H1 (cell line): Measurements from ENCODE around the gene ADPRH.

Source experiments
- BACH1 ChIP-seq: IDR thresholded peaks from 2 replicates; pipeline ENCODE4 v1.6.1; 2012; ENCODE audit warnings: low read length, improper control_type of control experiment
- CTCF ChIP-seq, 3 experiments: IDR thresholded peaks; 1 replicate in 2 of 3; 2 replicates in 1 of 3; pipeline versions ENCODE4 v1.5.1 to v1.6.1; 2011; ENCODE audit warnings: low read length in 3 of 3, mild to moderate bottlenecking in 3 of 3, inconsistent platforms in 2 of 3, low read depth in 1 of 3, moderate library complexity in 1 of 3; ENCODE audit not compliant: insufficient read depth in 1 of 3; ENCODE audit errors: control extremely low read depth in 1 of 3
- JUN ChIP-seq: IDR thresholded peaks from 2 replicates; pipeline ENCODE4 v1.6.1; 2011; ENCODE audit warnings: low read depth, mild to moderate bottlenecking, improper control_type of control experiment, low read length
- POLR2AphosphoS5 ChIP-seq: IDR thresholded peaks from 2 replicates; pipeline ENCODE4 v1.6.1; 2011; ENCODE audit warnings: low read depth, low read length
- USF2 ChIP-seq: IDR thresholded peaks from 2 replicates; pipeline ENCODE4 v1.6.1; 2011; ENCODE audit warnings: low read length, improper control_type of control experiment

DNA sequence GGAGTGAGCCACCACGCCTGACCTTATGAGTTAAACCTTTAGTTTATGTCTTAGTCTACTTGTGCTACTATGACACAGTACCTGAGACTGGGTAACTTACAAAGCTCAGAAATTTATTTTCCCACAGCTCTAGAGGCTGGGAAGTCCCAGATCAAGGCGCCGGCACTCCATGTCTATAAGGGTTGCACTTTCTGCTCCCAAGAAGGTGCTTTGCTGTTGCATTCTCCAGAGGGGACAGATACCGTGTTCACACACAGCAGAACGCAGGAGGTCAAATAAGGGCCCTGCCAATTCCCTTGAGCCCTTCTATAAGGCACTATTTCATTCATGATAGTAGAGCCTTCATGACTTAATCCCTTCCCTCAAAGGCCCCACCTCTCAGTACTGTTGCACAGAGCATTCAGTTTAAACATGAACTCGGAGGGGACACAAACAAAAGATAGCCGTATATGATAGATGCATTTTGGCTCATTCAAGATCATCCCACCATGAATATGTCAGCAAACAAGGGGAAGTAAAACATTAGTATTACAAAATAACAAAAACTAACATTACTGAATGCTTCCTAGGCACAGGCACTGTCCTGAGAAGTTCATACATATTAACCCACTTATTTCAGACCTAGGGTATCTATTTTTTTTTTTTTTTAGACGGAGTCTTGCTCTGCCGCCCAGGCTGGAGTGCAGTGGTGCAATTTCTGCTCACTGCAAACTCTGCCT lies 44.9 kb downstream of the ADPRH start:
- TF ChIP-seq POLR2AphosphoS5 (no peak), BACH1 (no peak), USF2 (no peak), CTCF (IDR thresholded peaks at IDR 0.05; ENCODE audit: control extremely low read depth in 1 of 3, insufficient read depth in 1 of 3, low read depth in 1 of 3, low read length in 3 of 3) (no peak), JUN (no peak)
